Spinal cord (tissue), 10 donors: ENCODE results near the gene ISCU. TPM values are rescaled to one million over a fixed set of nuclear protein-coding genes. Genes with fewer than 3 reads are reported as not detected.
A peak's percentile ranks its signal among the peaks of the same experiment; 100 is the strongest.
"Not testable (repeated sequence)": the region's sequence is repeated elsewhere in the genome, so short reads cannot be mapped to it uniquely, and the experiment has no call there.

Experiments used
- DNase-seq, 6 donors: peaks; one replicate each; pipeline versions ENCODE4 v3.0.0 to v3.0.0-alpha.2; 2013 to 2015; ENCODE audit warnings: low spot score in 6 of 6, low read depth in 4 of 6
- H3K27ac ChIP-seq: one replicate; pipeline ENCODE4 v1.5.1; 2013; ENCODE audit warnings: low read depth, low read length, control low read depth
- H3K27me3 ChIP-seq: one replicate; pipeline ENCODE4 v1.6.1; 2013; ENCODE audit warnings: low read length; ENCODE audit not compliant: control insufficient read depth, insufficient read depth
- H3K36me3 ChIP-seq: one replicate; pipeline ENCODE4 v1.6.1; 2013; ENCODE audit warnings: low read length; ENCODE audit not compliant: control insufficient read depth, insufficient read depth
- H3K4me1 ChIP-seq: one replicate; pipeline ENCODE4 v1.6.1; 2013; ENCODE audit warnings: low read length; ENCODE audit not compliant: control insufficient read depth, insufficient read depth
- H3K4me3 ChIP-seq: one replicate; pipeline ENCODE4 v1.5.1; 2013; ENCODE audit warnings: low read depth, low read length, control low read depth
- H3K9me3 ChIP-seq: one replicate; pipeline ENCODE4 v1.6.1; 2013; ENCODE audit warnings: low read length; ENCODE audit not compliant: control insufficient read depth, insufficient read depth
- WGBS: methylation state at CpG from one replicate; pipeline ENCODE4 v1.1.5; 2013; ENCODE audit warnings: missing lambda C conversion rate; ENCODE audit not compliant: insufficient coverage; 5-methylcytosine and 5-hydroxymethylcytosine counted together
- polyA plus RNA-seq, 2 donors: library from polyadenylated mRNA; unstranded; fragments of 120-200 nt; gene quantifications; one replicate each; pipeline ENCODE4 v1.2.1, GENCODE V29; 2013; ENCODE audit not compliant: insufficient read length in 2 of 2
- total RNA-seq, 2 donors: library from RNA; depleted of rRNA in 1 of 2; stranded (reverse); fragments of 120-200 nt in 1 of 2; fragments of >200 nt in 1 of 2; gene quantifications; one replicate each; pipeline versions ENCODE4 v1.2.3 to v1.2.4, GENCODE V29; 2013 to 2014
- donor health status: healthy.

Gene ISCU
- total and polyA plus RNA-seq, 4 donors = 90.9 to 112 (median 108) TPM

DNA sequence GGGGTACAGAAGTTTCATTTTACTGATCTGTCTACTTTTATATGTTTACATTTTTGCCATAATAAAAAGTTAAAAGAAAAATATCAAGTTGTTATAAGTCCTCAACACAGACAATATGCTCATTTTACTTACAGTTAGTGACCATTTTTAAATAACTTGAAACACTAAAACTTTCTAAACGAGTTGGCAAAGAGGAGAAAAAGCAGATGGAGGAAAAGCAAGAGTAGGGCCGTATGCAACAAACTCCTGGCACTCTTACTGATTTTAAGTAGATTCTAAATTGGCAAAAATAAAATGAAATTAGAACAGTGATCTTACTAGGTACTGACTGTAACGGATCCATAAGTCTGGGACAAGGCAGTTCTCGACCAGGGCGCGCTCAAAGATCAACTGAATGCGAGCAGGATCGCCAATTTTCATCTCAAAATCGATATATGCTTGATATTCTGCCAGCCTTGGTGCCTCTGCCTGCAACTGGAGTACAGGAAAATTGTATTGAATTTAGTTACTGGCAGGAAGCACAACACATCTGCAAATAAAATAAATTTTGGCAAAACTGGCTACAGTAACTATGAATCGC lies 23.7 kb upstream of the ISCU start:
- no peak overlapping the region for H3K4me3 ChIP-seq
- WGBS = 93% methylated on average over 10 of the region's 10 CpGs
- no peaks in the 10 kb centered on the region for H3K4me1 ChIP-seq
- H3K9me3 ChIP-seq = no peaks in the 10 kb centered on the region
- H3K27ac ChIP-seq = no peak overlapping the region
- peak in 1 of 6 donors; percentile 53 for DNase-seq
- H3K27me3 ChIP-seq = no peaks in the 10 kb centered on the region
- H3K36me3 ChIP-seq = peaks cover 15% of the 10 kb centered on the region

DNA sequence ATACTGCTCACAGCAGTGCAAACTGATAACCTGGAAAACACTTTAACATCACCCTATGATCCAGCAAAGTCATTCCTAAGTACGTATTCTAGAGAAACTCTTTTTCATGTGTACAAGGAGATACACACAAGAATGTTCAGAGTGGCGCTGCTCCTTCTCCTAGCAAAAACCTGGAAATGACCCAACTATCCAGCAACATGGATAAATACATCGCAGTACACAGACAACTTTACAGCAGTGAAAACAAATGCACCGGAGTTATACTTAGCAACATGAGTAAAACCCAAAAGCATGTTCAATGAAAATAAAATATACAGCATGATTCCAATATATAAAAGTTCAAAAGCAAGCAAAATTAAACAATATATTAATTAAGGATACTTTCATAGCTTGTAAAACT lies 20.1 kb upstream of the ISCU start:
- H3K4me1 ChIP-seq = no peaks in the 10 kb centered on the region
- H3K27ac ChIP-seq = no peak overlapping the region
- H3K4me3 ChIP-seq = no peak overlapping the region
- H3K36me3 ChIP-seq = peaks cover 28% of the 10 kb centered on the region
- no peaks in the 10 kb centered on the region for H3K9me3 ChIP-seq
- WGBS = 100% methylated on average over 3 of the region's 4 CpGs
- DNase-seq = no peak
- no peaks in the 10 kb centered on the region for H3K27me3 ChIP-seq

DNA sequence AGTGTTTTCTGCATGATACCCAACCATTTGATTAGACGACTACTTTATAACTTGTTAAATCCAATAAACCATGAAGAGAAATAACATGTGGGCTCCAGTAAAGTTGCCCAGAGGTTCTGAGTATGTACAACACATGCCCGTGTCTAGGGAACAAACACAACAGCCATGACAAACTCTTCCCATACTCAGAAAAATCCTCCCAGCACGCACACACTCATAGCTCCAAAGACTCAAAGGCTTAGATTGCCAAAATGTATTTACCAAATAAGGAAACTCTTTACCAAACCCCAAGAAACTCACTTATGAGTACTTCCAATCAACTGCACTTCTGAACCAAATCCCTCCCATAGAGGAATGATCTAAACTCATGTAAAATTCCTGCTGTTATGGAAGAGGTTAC lies 18.7 kb upstream of the ISCU start:
- 100% methylated on average over 2 of the region's 3 CpGs for whole genome bisulfite sequencing
- H3K4me3 ChIP-seq = no peak overlapping the region
- no peaks in the 10 kb centered on the region for H3K9me3 ChIP-seq
- DNase-seq = no peak
- no peaks in the 10 kb centered on the region for H3K4me1 ChIP-seq
- peaks cover 33% of the 10 kb centered on the region for H3K36me3 ChIP-seq
- H3K27ac ChIP-seq = no peak overlapping the region
- H3K27me3 ChIP-seq = no peaks in the 10 kb centered on the region

DNA sequence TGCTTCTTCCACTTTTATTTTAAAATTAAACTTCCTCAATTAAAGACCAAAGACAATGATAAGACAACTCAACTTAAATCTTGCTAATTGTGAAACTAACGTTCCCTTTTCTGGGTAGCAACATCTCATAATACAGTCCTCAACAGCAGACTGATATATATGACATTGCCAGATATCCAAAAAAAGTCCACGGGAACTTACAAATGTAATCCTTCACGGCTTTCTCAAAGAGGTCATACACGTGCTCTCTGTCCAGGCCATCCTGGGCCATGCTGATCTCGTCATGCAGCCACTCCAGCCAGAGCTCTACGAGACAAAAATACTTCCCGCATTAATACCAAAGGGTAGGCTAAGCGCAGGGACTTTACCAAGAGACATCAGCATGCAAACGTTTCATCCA lies 14.7 kb upstream of the ISCU start:
- DNase-seq = no peak
- no peaks in the 10 kb centered on the region for H3K9me3 ChIP-seq
- H3K36me3 ChIP-seq = peaks cover 33% of the 10 kb centered on the region
- H3K4me3 ChIP-seq = no peak overlapping the region
- no peaks in the 10 kb centered on the region for H3K27me3 ChIP-seq
- H3K27ac ChIP-seq = no peak overlapping the region
- WGBS = 89% methylated on average over 9 of the region's 9 CpGs
- no peaks in the 10 kb centered on the region for H3K4me1 ChIP-seq

DNA sequence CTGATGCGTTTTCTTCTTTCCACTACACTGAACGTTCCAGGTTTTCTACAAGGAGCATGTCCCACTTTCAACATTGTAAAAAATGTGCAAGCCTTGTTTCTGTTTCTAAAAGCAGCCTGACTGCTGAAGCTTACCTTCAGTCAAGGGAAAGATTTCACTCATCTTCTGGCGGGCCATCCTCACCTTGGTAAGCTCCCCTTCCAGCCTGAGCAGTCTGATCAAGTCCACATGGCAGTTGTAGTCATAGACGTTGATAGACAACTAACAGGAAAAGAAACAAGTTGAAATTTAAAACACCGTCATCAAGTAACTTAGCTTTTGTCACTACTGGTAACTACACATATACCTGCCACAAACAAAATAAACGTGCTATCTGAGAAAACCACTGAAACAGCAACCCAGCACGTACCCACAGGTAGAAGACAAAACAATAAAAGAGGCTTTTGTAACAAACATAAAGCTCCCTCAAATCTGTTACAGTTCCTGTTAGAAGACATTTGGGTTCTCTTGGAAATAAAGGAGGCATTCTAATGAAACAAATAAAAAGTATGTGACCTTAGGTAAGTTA lies 13.4 kb upstream of the ISCU start:
- Histone ChIP-seq H3K4me3 (no peak overlapping the region), H3K27me3 (no peaks in the 10 kb centered on the region), H3K36me3 (peaks cover 33% of the 10 kb centered on the region), H3K4me1 (no peaks in the 10 kb centered on the region), H3K27ac (no peak overlapping the region), H3K9me3 (no peaks in the 10 kb centered on the region)
- WGBS = 100% methylated on average over 2 of the region's 7 CpGs
- DNase-seq = no peak

DNA sequence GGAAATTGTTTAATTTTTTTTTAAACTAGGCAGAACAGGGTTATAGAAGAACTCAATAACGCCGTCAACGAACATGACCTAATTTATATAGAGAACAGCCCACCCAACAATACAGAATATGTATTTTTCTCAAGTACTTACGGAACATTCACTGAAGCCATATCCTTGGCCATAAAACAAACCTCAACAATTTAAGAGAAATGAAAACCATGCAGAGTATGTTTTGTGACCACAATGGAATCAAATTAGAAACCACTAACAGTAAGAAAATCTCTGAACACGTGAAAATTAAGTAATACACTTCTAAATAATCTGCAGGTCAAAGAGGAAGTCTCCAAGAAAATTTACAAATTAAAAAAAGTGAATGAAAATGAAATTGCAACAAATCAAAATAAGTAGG lies 10.9 kb upstream of the ISCU start:
- H3K4me3 ChIP-seq = no peak overlapping the region

DNA sequence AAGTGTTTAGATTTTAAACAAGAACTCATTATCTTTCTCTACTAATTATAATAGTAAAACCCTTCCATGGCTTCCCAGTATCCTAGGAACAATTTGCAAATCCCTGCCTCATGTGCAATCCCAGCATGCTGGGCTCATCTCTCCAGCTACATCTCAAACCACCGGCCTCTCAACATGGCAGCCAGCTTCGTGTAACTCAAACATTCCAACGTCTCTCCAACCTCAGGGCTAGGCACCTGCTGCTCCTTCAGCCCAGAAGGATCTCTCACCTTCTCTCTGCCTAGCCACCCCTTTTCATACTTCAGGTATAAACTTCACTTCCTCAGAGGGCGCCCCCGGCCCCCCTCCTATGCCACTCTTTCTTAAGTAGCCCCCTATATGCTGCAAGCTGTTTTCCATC lies 8.6 kb upstream of the ISCU start:
- Histone ChIP-seq H3K4me3 (no peak overlapping the region), H3K27ac (no peak overlapping the region), H3K9me3 (no peaks in the 10 kb centered on the region), H3K36me3 (peaks cover 12% of the 10 kb centered on the region), H3K4me1 (peaks cover 9% of the 10 kb centered on the region), H3K27me3 (no peaks in the 10 kb centered on the region)
- DNase-seq = no peak
- 89% methylated on average over 3 of the region's 5 CpGs for WGBS

More for the DNA sequence above, 10.9 kb upstream of the ISCU start:
- WGBS = no CpG with 5 or more reads among the region's 5 CpGs
- DNase-seq = no peak
- Histone ChIP-seq H3K27ac (no peak overlapping the region), H3K9me3 (no peaks in the 10 kb centered on the region), H3K36me3 (peaks cover 10% of the 10 kb centered on the region), H3K4me1 (no peaks in the 10 kb centered on the region), H3K27me3 (no peaks in the 10 kb centered on the region)

DNA sequence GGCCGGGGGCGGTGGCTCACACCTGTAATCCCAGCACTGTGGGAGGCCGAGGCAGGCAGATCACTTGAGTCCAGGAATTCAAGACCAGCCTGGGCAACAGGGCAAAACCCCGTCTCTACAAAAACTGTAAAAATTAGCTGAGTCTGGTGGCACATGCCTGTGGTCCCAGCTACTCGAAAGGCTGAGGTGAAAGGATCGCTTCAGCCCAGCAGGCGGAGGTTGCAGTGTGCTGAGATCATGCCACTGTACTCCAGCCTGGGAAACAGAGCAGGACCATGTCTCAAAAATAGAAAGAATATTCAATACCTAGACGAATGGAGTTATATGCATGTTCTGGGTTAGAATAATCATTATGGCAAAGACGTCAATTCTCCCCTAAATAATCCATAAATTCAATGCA lies 7.0 kb upstream of the ISCU start:
- not testable (repeated sequence) for H3K9me3 ChIP-seq, H3K27me3 ChIP-seq, DNase-seq, H3K27ac ChIP-seq, H3K4me3 ChIP-seq
- Histone ChIP-seq H3K36me3 (peaks cover 16% of the 10 kb centered on the region), H3K4me1 (peaks cover 18% of the 10 kb centered on the region)
- 96% methylated on average over 5 of the region's 9 CpGs for WGBS

DNA sequence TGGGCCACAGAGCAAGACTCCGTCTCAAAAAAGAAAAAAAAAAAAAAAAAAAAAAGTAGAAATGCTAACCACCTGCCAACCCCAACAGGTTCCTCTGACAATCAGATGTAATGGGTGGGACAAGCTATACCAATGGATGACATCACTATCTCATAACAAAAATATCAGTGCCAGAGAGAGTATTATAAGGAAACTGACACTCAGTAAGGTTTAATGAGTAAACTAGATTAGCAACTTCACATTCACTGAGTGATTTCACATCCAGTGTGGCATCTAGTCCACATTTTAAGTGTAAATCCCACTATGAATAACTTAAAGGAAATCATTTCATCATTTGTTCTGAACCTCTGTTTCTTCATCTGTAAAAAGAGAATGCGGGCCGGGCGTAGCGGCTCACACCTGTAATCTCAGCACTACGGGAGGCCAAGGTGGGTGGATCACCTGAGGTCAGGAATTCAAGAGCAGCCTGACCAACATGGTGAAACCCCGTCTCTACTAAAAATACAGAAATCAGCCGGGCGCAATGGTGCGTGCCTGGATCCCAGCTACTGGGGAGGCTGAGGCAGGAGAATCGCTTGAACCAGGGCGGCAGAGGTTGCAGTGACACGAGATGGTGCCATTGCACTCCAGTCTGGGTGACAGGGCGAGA lies 3.3 kb upstream of the ISCU start:
- DNase-seq = no peak
- no peak overlapping the region for H3K27ac ChIP-seq
- H3K9me3 ChIP-seq = no peaks in the 10 kb centered on the region
- 95% methylated on average over 8 of the region's 14 CpGs for WGBS
- H3K27me3 ChIP-seq = no peaks in the 10 kb centered on the region
- H3K36me3 ChIP-seq = peaks cover 18% of the 10 kb centered on the region
- H3K4me1 ChIP-seq = peaks cover 27% of the 10 kb centered on the region
- no peak overlapping the region for H3K4me3 ChIP-seq

DNA sequence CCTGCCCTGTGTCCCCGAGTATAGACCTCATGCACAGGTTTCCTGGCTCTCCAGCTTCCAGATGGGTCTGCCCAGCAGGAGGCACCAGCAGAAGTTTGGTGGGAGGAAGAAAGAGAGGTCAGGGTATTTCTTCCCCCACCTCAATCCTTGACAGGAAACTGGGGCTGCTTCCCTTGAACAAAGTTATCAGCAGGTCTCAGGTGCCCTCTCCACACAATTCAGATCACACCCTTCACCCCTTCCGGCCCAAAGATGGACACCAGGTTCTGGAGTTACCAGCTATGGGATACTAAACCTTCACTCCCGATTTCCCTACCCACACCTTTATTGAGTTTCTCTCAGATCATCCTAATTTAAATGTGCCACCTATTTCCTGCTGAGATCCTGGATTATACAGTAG lies 2.6 kb upstream of the ISCU start:
- Histone ChIP-seq H3K27ac (no peak overlapping the region), H3K4me3 (peak overlapping the region; percentile 99), H3K4me1 (peaks cover 27% of the 10 kb centered on the region), H3K27me3 (no peaks in the 10 kb centered on the region), H3K9me3 (no peaks in the 10 kb centered on the region), H3K36me3 (peaks cover 20% of the 10 kb centered on the region)
- no peak for DNase-seq
- 78% methylated on average over 2 of the region's 3 CpGs for WGBS
